ENCODE results near the gene RCOR2. TPM values are rescaled to one million over a fixed set of nuclear protein-coding genes. Genes with fewer than 3 reads are reported as not detected.

Gene RCOR2
- total RNA-seq, 4 donors from 2014 or later: 0.16 to 0.74 (median 0.58) TPM; not detected in 1

DNA sequence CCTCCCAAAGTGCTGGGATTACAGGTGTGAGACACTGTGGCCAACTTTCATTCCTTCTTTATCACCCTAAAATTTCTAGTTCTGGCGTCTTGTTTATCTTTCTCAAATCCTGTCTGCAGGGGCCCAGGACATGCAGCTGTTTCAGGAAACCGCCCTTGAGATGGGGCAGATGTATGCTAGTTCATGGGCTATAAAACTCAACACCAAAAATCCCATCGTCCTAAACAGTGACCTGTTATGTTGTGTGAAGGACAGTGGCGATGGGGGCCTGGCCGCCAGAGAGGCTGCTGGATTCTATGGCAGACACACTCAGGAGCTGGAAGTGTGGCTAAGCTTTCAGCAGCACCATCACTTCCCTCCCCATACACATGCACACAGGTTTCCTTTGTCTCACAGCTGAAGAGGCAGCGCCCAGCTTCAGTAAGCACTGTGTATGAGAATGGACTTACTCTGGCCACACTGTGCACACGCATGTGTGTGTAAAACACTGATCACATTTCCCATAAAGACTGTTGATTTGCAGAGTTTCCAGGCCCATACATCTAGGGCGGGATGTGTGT, 41.4 kb downstream of the RCOR2 start:
- H3K4me1 ChIP-seq: peaks cover 4 to 92% (median 45%) of the 10 kb centered on the region in 3 donors
- ATAC-seq: no peak
- WGBS, 2 donors (ENCODE audit: low coverage in 1 of 2): 45 to 100% methylated on average over 2 of the region's 8 CpGs

GRCh38 chr11:63874511-63874910, 42.5 kb downstream of the RCOR2 start:
- Histone ChIP-seq H3K27me3 (no peaks in the 10 kb centered on the region), H3K4me3 (no peak overlapping the region), H3K9me3 (no peaks in the 10 kb centered on the region), H3K4me1 (peaks cover 2 to 92% (median 39%) of the 10 kb centered on the region in 3 donors), H3K27ac (peak overlapping the region in 2 of 4 donors; percentile 36 to 70), H3K36me3 (peaks cover 0 to 3% of the 10 kb centered on the region in 2 donors)
- 28 to 43% methylated on average over 1 to 5 of the region's 6 CpGs for whole genome bisulfite sequencing, 2 donors (ENCODE audit: low coverage in 1 of 2)
- TF ChIP-seq POLR2A (IDR thresholded peaks at IDR 0.05) (no peak), EP300 (IDR thresholded peaks at IDR 0.05) (no peak), POLR2AphosphoS5 (IDR thresholded peaks at IDR 0.05) (no peak), CTCF (IDR thresholded peaks at IDR 0.05) (no peak)
- no peak for ATAC-seq

More for the DNA sequence above, 41.4 kb downstream of the RCOR2 start:
- no peak for TF ChIP-seq POLR2AphosphoS5 (IDR thresholded peaks at IDR 0.05)
- no peak for TF ChIP-seq CTCF (IDR thresholded peaks at IDR 0.05)
- TF ChIP-seq EP300 (IDR thresholded peaks at IDR 0.05): no peak
- TF ChIP-seq POLR2A (IDR thresholded peaks at IDR 0.05): no peak
- Histone ChIP-seq H3K36me3 (peaks cover 0 to 3% of the 10 kb centered on the region in 2 donors), H3K4me3 (no peak overlapping the region), H3K9me3 (no peaks in the 10 kb centered on the region), H3K27ac (no peak overlapping the region), H3K27me3 (no peaks in the 10 kb centered on the region)

DNA sequence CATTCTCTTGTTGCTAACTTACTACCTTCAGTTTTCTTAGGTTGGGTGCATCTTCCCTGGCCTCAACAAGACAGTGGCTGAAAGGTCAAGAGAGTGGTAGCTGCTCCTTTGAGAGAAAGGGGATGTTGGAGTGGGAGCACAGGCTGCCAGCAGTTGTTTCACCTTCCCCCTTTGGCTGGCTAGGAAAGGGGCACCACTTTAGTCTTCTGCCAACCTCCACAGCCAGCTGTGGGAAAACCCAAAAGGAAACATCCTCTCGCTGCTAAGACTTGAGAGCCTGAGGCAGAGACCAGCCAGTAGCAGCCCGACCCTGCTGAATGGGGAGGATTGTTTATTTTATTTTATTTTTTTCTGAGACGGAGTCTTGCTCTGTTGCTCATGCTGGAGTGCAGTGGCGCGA, 43.7 kb downstream of the RCOR2 start:
- no peaks in the 10 kb centered on the region for H3K27me3 ChIP-seq
- WGBS, 2 donors (ENCODE audit: low coverage in 1 of 2): 68 to 73% methylated on average over 2 to 5 of the region's 5 CpGs
- H3K36me3 ChIP-seq: peaks cover 0 to 3% of the 10 kb centered on the region in 2 donors
- H3K9me3 ChIP-seq: no peaks in the 10 kb centered on the region
- ATAC-seq: no peak
- H3K4me3 ChIP-seq: no peak overlapping the region
- H3K27ac ChIP-seq: peak overlapping the region in 2 of 4 donors; percentile 36 to 70
- peaks cover 2 to 96% (median 47%) of the 10 kb centered on the region in 3 donors for H3K4me1 ChIP-seq
- TF ChIP-seq POLR2A (IDR thresholded peaks at IDR 0.05): no peak
- no peak for TF ChIP-seq EP300 (IDR thresholded peaks at IDR 0.05)
- TF ChIP-seq POLR2AphosphoS5 (IDR thresholded peaks at IDR 0.05): no peak
- no peak for TF ChIP-seq CTCF (IDR thresholded peaks at IDR 0.05)

GRCh38 chr11:63872800-63873197, 44.2 kb downstream of the RCOR2 start:
- peaks cover 2 to 97% (median 51%) of the 10 kb centered on the region in 3 donors for H3K4me1 ChIP-seq
- TF ChIP-seq POLR2A (IDR thresholded peaks at IDR 0.05) (no peak), POLR2AphosphoS5 (IDR thresholded peaks at IDR 0.05) (no peak), CTCF (IDR thresholded peaks at IDR 0.05) (no peak), EP300 (IDR thresholded peaks at IDR 0.05) (no peak)
- H3K36me3 ChIP-seq: peaks cover 0 to 3% of the 10 kb centered on the region in 2 donors
- no peaks in the 10 kb centered on the region for H3K27me3 ChIP-seq
- ATAC-seq: no peak
- peak overlapping the region in 3 of 4 donors; percentile 36 to 73 (median 70) for H3K27ac ChIP-seq
- no peaks in the 10 kb centered on the region for H3K9me3 ChIP-seq
- WGBS, 2 donors (ENCODE audit: low coverage in 1 of 2): no CpG with 5 or more reads among the region's 5 CpGs
- no peak overlapping the region for H3K4me3 ChIP-seq

Data from gastroesophageal sphincter (tissue), 4 donors.